ENCODE measurements around the gene TSEN2. TPM values are rescaled to one million over a fixed set of nuclear protein-coding genes. Genes with fewer than 3 reads are reported as not detected.

Gene TSEN2
- total RNA-seq, 4 donors from 2014 or later, result 31.8 to 40.2 (median 35.2) TPM

- Histone ChIP-seq H3K27me3 (no peaks in the 10 kb centered on the region), H3K4me1 (peaks cover 0 to 35% (median 13%) of the 10 kb centered on the region in 4 donors), H3K9me3 (no peaks in the 10 kb centered on the region), H3K27ac (no peak overlapping the region), H3K36me3 (no peaks in the 10 kb centered on the region), H3K4me3 (no peak overlapping the region)
- TF ChIP-seq POLR2A (IDR thresholded peaks at IDR 0.05) (no peak), CTCF (IDR thresholded peaks at IDR 0.05) (peak; percentile 43 to 91 (median 76)), EP300 (IDR thresholded peaks at IDR 0.05) (no peak)
- WGBS, 2 donors, result 22 to 23% methylated on average over 9 of the region's 9 CpGs
- no peak for DNase-seq (ENCODE audit: low spot score in 2 of 2)
Measured at GRCh38 chr3:12479919-12480427, 4.3 kb upstream of the TSEN2 start.

- Histone ChIP-seq H3K36me3 (no peaks in the 10 kb centered on the region), H3K9me3 (no peaks in the 10 kb centered on the region), H3K27me3 (no peaks in the 10 kb centered on the region), H3K27ac (peak overlapping the region in 2 of 4 donors; percentile 73 to 81), H3K4me3 (peak overlapping the region in 2 of 4 donors; percentile 68 to 82), H3K4me1 (peaks cover 0 to 35% (median 13%) of the 10 kb centered on the region in 4 donors)
- DNase-seq (ENCODE audit: low spot score in 2 of 2), result no peak
- WGBS, 2 donors, result 33 to 38% methylated on average over 1 of the region's 1 CpG
- no peak for TF ChIP-seq POLR2A (IDR thresholded peaks at IDR 0.05)
- TF ChIP-seq CTCF (IDR thresholded peaks at IDR 0.05), result no peak
Measured at GRCh38 chr3:12483410-12483809, 870 bp upstream of the TSEN2 start.

- Histone ChIP-seq H3K9me3 (no peaks in the 10 kb centered on the region), H3K4me3 (peak overlapping the region; percentile 41 to 82 (median 74)), H3K4me1 (peaks cover 0 to 35% (median 13%) of the 10 kb centered on the region in 4 donors), H3K36me3 (no peaks in the 10 kb centered on the region), H3K27ac (peak overlapping the region in 3 of 4 donors; percentile 44 to 81 (median 73)), H3K27me3 (no peaks in the 10 kb centered on the region)
- 2 to 7% methylated on average over 9 to 10 of the region's 10 CpGs for WGBS, 2 donors
- DNase-seq (ENCODE audit: low spot score in 2 of 2), result no peak
- TF ChIP-seq EP300 (IDR thresholded peaks at IDR 0.05) (no peak), POLR2A (IDR thresholded peaks at IDR 0.05) (no peak), CTCF (IDR thresholded peaks at IDR 0.05) (no peak)
Measured at GRCh38 chr3:12483872-12484197, 445 bp upstream of the TSEN2 start.

GRCh38 chr3:12484983-12485327 lies 675 bp downstream of the TSEN2 start:
- DNase-seq (ENCODE audit: low spot score in 2 of 2), result no peak
- Histone ChIP-seq H3K27ac (peak overlapping the region in 3 of 4 donors; percentile 69 to 81 (median 73)), H3K9me3 (no peaks in the 10 kb centered on the region), H3K36me3 (no peaks in the 10 kb centered on the region), H3K27me3 (no peaks in the 10 kb centered on the region), H3K4me3 (peak overlapping the region; percentile 41 to 82 (median 74)), H3K4me1 (peaks cover 0 to 33% (median 12%) of the 10 kb centered on the region in 4 donors)
- WGBS, 2 donors, result 1 to 7% methylated on average over 5 of the region's 5 CpGs
- TF ChIP-seq EP300 (IDR thresholded peaks at IDR 0.05) (no peak), CTCF (IDR thresholded peaks at IDR 0.05) (no peak), POLR2A (IDR thresholded peaks at IDR 0.05) (no peak)

GRCh38 chr3:12486001-12486400 lies 1.7 kb downstream of the TSEN2 start:
- Histone ChIP-seq H3K9me3 (no peaks in the 10 kb centered on the region), H3K27ac (no peak overlapping the region), H3K36me3 (no peaks in the 10 kb centered on the region), H3K4me3 (no peak overlapping the region), H3K27me3 (no peaks in the 10 kb centered on the region), H3K4me1 (peaks cover 0 to 35% (median 12%) of the 10 kb centered on the region in 4 donors)
- DNase-seq (ENCODE audit: low spot score in 2 of 2), result no peak
- TF ChIP-seq CTCF (IDR thresholded peaks at IDR 0.05) (no peak), EP300 (IDR thresholded peaks at IDR 0.05) (no peak), POLR2A (IDR thresholded peaks at IDR 0.05) (no peak)
- WGBS, 2 donors, result 91 to 93% methylated on average over 4 of the region's 4 CpGs

Measured in tibial nerve (tissue), 4 donors.